DND-41 (cell line): Measurements from ENCODE around the gene ABCF3.
A peak's percentile ranks its signal among the peaks of the same experiment; 100 is the strongest.

Experiments used
- ATAC-seq: fragments of 200-7000 bp; cut with Tn5 transposase; 3 replicates; pipeline ENCODE4 v1.9.1; 2021; ENCODE audit warnings: low read depth; ENCODE audit not compliant: insufficient read depth
- DNase-seq: peaks from one replicate; pipeline ENCODE4 v3.0.0-alpha.2; 2020
- H2AFZ ChIP-seq: 2 replicates; pipeline ENCODE4 v1.6.0; 2012; ENCODE audit warnings: low read depth, low read length
- H3K27ac ChIP-seq: 2 replicates; pipeline ENCODE4 v1.5.1; 2012; ENCODE audit warnings: low read length, inconsistent platforms
- H3K27me3 ChIP-seq: fragments of 200-600 bp; sonication (generic); 2 replicates; pipeline ENCODE4 v1.6.0; 2012; ENCODE audit warnings: low read length, mild to moderate bottlenecking, inconsistent platforms; ENCODE audit not compliant: insufficient read depth, poor library complexity
- H3K36me3 ChIP-seq: 2 replicates; pipeline ENCODE4 v1.5.1; 2012; ENCODE audit warnings: low read length, inconsistent platforms; ENCODE audit not compliant: insufficient read depth
- H3K4me1 ChIP-seq: 2 replicates; pipeline ENCODE4 v1.5.1; 2012; ENCODE audit warnings: mild to moderate bottlenecking, low read length; ENCODE audit not compliant: insufficient read depth
- H3K4me2 ChIP-seq: 2 replicates; pipeline ENCODE4 v1.6.0; 2012; ENCODE audit warnings: mild to moderate bottlenecking, moderate library complexity, low read length, inconsistent platforms; ENCODE audit not compliant: insufficient read depth
- H3K4me3 ChIP-seq, 2 experiments: fragments of 200-600 bp in 1 of 2; shearing (Covaris generic) in 1 of 2; 2 replicates each; pipeline ENCODE4 v1.5.1; 2012 to 2016; ENCODE audit warnings: inconsistent platforms in 2 of 2, low read length in 2 of 2, mild to moderate bottlenecking in 2 of 2, low read depth in 1 of 2, moderate library complexity in 1 of 2
- H3K79me2 ChIP-seq: 2 replicates; pipeline ENCODE4 v1.6.0; 2012; ENCODE audit warnings: low read length, inconsistent platforms; ENCODE audit not compliant: insufficient read depth
- H3K9ac ChIP-seq: 2 replicates; pipeline ENCODE4 v1.6.0; 2012; ENCODE audit warnings: low read depth, mild to moderate bottlenecking, inconsistent platforms, low read length, moderate library complexity
- H3K9me3 ChIP-seq: 2 replicates; pipeline ENCODE4 v1.5.1; 2012; ENCODE audit warnings: low read length, moderate library complexity, mild to moderate bottlenecking, inconsistent platforms; ENCODE audit not compliant: insufficient read depth, severe bottlenecking
- H4K20me1 ChIP-seq: 2 replicates; pipeline ENCODE4 v1.6.0; 2012; ENCODE audit warnings: low read length; ENCODE audit not compliant: insufficient read depth
- EZH2 ChIP-seq: IDR thresholded peaks from 3 replicates; pipeline ENCODE4 v1.6.1; 2012; ENCODE audit warnings: borderline replicate concordance, low read depth, mild to moderate bottlenecking, moderate library complexity, low read length, inconsistent platforms; ENCODE audit not compliant: severe bottlenecking
- TF ChIP-seq, protein P1 (sequence below): IDR thresholded peaks from 2 replicates; pipeline ENCODE4 v1.5.1; 2012; ENCODE audit warnings: borderline replicate concordance, low read length, moderate library complexity, mild to moderate bottlenecking; ENCODE audit not compliant: poor library complexity, severe bottlenecking; ENCODE audit errors: extremely low read depth

The ABCF3 gene

DNA sequence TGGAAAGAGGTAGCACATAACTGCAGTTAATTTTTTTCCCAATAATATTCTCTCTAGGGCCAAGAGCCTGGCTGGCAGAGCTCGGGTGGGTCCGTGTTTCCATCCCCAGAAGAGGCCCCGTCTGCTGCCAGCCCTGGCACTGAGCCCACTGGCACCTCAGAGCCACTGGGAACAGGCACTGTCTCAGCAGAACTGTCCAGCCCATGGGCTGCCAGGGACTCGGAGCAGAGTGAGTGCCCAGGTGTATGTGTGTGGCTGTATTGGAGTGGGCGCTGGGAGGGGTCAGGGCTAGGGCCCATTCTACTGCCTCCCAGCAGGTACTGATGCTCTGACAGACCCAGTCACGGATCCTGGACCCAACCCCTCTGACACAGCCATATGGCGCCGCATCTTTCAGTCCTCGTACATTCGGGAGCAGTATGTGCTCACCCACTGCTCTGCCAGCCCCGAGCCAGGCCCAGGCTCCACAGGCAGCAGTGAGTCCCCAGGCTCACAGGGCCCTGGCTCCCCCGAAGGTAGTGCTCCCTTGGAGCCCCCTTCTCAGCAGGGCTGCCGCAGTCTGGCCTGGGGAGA lies 52.3 kb downstream of the ABCF3 start:
- ATAC-seq (no peak), DNase-seq (no peak)
- H3K9ac ChIP-seq, result no peak overlapping the region
- no peak overlapping the region for H3K27ac ChIP-seq
- peaks cover 26% of the 10 kb centered on the region for H4K20me1 ChIP-seq
- TF ChIP-seq, protein P1, sequence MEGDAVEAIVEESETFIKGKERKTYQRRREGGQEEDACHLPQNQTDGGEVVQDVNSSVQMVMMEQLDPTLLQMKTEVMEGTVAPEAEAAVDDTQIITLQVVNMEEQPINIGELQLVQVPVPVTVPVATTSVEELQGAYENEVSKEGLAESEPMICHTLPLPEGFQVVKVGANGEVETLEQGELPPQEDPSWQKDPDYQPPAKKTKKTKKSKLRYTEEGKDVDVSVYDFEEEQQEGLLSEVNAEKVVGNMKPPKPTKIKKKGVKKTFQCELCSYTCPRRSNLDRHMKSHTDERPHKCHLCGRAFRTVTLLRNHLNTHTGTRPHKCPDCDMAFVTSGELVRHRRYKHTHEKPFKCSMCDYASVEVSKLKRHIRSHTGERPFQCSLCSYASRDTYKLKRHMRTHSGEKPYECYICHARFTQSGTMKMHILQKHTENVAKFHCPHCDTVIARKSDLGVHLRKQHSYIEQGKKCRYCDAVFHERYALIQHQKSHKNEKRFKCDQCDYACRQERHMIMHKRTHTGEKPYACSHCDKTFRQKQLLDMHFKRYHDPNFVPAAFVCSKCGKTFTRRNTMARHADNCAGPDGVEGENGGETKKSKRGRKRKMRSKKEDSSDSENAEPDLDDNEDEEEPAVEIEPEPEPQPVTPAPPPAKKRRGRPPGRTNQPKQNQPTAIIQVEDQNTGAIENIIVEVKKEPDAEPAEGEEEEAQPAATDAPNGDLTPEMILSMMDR, result no peak
- TF ChIP-seq EZH2, result no peak
- no peaks in the 10 kb centered on the region for H3K79me2 ChIP-seq
- no peaks in the 10 kb centered on the region for H3K27me3 ChIP-seq
- H2AFZ ChIP-seq, result no peak overlapping the region
- H3K9me3 ChIP-seq, result no peaks in the 10 kb centered on the region
- peaks cover 17% of the 10 kb centered on the region for H3K36me3 ChIP-seq
- H3K4me1 ChIP-seq, result no peaks in the 10 kb centered on the region
- no peak overlapping the region for H3K4me3 ChIP-seq
- H3K4me2 ChIP-seq, result no peak overlapping the region

- Histone ChIP-seq H2AFZ (no peak overlapping the region), H3K4me2 (no peak overlapping the region), H3K4me1 (no peaks in the 10 kb centered on the region), H3K27ac (no peak overlapping the region), H3K79me2 (no peaks in the 10 kb centered on the region), H3K9me3 (no peaks in the 10 kb centered on the region), H3K36me3 (peaks cover 26% of the 10 kb centered on the region), H3K9ac (no peak overlapping the region), H3K27me3 (no peaks in the 10 kb centered on the region), H3K4me3 (no peak overlapping the region), H4K20me1 (peaks cover 32% of the 10 kb centered on the region)
- ATAC-seq, result no peak
- TF ChIP-seq, protein P1, result no peak
- no peak for TF ChIP-seq EZH2
- DNase-seq, result no peak
Observed at GRCh38 chr3:184239221-184239620, 53.2 kb downstream of the ABCF3 start.

- no peak overlapping the region for H3K4me2 ChIP-seq
- peaks cover 34% of the 10 kb centered on the region for H4K20me1 ChIP-seq
- no peaks in the 10 kb centered on the region for H3K4me1 ChIP-seq
- no peaks in the 10 kb centered on the region for H3K27me3 ChIP-seq
- H3K27ac ChIP-seq, result no peak overlapping the region
- no peak overlapping the region for H3K4me3 ChIP-seq
- ATAC-seq, result no peak
- H3K79me2 ChIP-seq, result no peaks in the 10 kb centered on the region
- no peak for TF ChIP-seq EZH2
- DNase-seq, result no peak
- H3K36me3 ChIP-seq, result peaks cover 30% of the 10 kb centered on the region
- H2AFZ ChIP-seq, result no peak overlapping the region
- H3K9ac ChIP-seq, result no peak overlapping the region
- H3K9me3 ChIP-seq, result no peaks in the 10 kb centered on the region
Observed at GRCh38 chr3:184239708-184240107, 53.7 kb downstream of the ABCF3 start.

DNA sequence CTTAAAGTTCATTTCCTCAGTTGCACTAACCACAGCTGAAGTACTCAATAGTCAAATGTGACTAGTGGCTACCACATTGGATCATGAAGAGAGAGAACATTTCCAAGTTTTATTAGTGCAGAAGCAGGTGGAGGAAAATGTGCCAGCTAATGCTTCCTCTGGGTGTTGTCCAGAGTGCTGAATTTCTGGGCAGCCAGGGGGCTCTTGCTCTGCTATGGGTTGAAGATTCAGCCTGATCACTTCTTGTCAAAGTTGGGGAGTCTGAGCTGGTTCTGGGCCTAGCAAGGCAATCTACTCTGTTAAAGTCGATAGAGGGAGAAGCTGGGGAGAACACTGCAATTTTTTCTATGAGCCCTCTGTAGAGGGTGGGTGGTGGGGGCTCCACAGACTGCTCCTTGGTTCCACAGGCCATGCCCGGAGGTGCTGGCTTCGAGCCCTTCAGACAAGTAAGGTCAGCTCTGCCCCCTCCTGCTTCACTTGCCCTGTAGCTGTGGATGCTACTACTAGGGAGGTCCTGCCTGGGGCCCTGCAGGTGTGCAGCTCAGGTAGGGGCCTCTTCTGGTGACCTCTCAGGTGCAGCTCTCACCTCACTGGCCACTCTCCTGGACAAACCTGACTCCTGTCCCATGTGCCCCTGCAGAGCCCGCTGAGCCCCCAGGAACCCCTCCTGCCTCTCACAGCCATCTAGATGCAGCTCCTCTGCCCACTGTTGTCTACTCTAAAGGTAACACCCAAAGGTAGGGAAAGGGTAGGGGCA lies 54.6 kb downstream of the ABCF3 start:
- H3K79me2 ChIP-seq, result peaks cover under 1% of the 10 kb centered on the region; the same call in 1 of the 2 replicates
- no peak overlapping the region for H3K4me3 ChIP-seq
- H3K4me2 ChIP-seq, result no peak overlapping the region
- TF ChIP-seq, protein P1, result peak; percentile 25
- no peak for TF ChIP-seq EZH2
- peaks cover 39% of the 10 kb centered on the region for H3K36me3 ChIP-seq
- H3K9ac ChIP-seq, result no peak overlapping the region
- no peaks in the 10 kb centered on the region for H3K27me3 ChIP-seq
- no peaks in the 10 kb centered on the region; the same call in 1 of the 2 replicates for H3K4me1 ChIP-seq
- DNase-seq (peak; percentile 48), ATAC-seq (peak; percentile 75)
- no peak overlapping the region for H3K27ac ChIP-seq
- no peaks in the 10 kb centered on the region for H3K9me3 ChIP-seq
- H4K20me1 ChIP-seq, result peaks cover 38% of the 10 kb centered on the region
- H2AFZ ChIP-seq, result no peak overlapping the region
